Thymus (tissue), 11 donors: ENCODE results near the gene RAB4A. TPM values are rescaled to one million over a fixed set of nuclear protein-coding genes. Genes with fewer than 3 reads are reported as not detected.
"Not testable (repeated sequence)": the region's sequence is repeated elsewhere in the genome, so short reads cannot be mapped to it uniquely, and the experiment has no call there.

Source experiments
- DNase-seq, 9 donors: peaks; one replicate each; pipeline ENCODE4 v3.0.0-alpha.2; 2013; ENCODE audit warnings: low spot score in 9 of 9, low read depth in 6 of 9, missing footprints in 1 of 9
- H3K27ac ChIP-seq, 2 donors: one replicate each; pipeline ENCODE4 v1.5.1; 2013; ENCODE audit warnings: control low read depth in 1 of 2, low read depth in 1 of 2, low read length in 1 of 2, mild to moderate bottlenecking in 1 of 2, moderate library complexity in 1 of 2
- H3K27me3 ChIP-seq, 2 donors: one replicate each; pipeline ENCODE4 v1.5.1; 2013; ENCODE audit warnings: low read length in 1 of 2; ENCODE audit not compliant: control insufficient read depth in 2 of 2, insufficient read depth in 1 of 2
- H3K36me3 ChIP-seq, 2 donors: one replicate each; pipeline ENCODE4 v1.5.1; 2013; ENCODE audit warnings: low read length in 1 of 2, mild to moderate bottlenecking in 1 of 2, moderate library complexity in 1 of 2; ENCODE audit not compliant: control insufficient read depth in 2 of 2, insufficient read depth in 2 of 2
- H3K4me1 ChIP-seq, 2 donors: one replicate each; pipeline ENCODE4 v1.5.1; 2013; ENCODE audit warnings: low read length in 2 of 2; ENCODE audit not compliant: control insufficient read depth in 2 of 2, insufficient read depth in 2 of 2
- H3K4me3 ChIP-seq, 2 donors: one replicate each; pipeline ENCODE4 v1.5.1; 2013; ENCODE audit warnings: low read length in 2 of 2, control low read depth in 1 of 2, mild to moderate bottlenecking in 1 of 2
- H3K9me3 ChIP-seq, 2 donors: one replicate each; pipeline ENCODE4 v1.5.1; 2013; ENCODE audit warnings: low read length in 1 of 2, mild to moderate bottlenecking in 1 of 2; ENCODE audit not compliant: control insufficient read depth in 2 of 2, insufficient read depth in 1 of 2
- WGBS: extraction: QIAGEN DNeasy Blood & Tissue Kit; methylation state at CpG from one replicate; pipeline ENCODE4 v1.1.7; 2013; 5-methylcytosine and 5-hydroxymethylcytosine counted together
- polyA plus RNA-seq: library from polyadenylated mRNA; stranded (reverse); fragments of 200-250 nt; gene quantifications from one replicate; pipeline ENCODE4 v1.2.3, GENCODE V29; 2013
- total RNA-seq: library from RNA; stranded (reverse); fragments of 120-200 nt; gene quantifications from one replicate; pipeline ENCODE4 v1.2.4, GENCODE V29; 2013
- donor health status: healthy.

The RAB4A gene
- total and polyA plus RNA-seq, 2 donors, result 32.0 to 39.6 TPM

DNA sequence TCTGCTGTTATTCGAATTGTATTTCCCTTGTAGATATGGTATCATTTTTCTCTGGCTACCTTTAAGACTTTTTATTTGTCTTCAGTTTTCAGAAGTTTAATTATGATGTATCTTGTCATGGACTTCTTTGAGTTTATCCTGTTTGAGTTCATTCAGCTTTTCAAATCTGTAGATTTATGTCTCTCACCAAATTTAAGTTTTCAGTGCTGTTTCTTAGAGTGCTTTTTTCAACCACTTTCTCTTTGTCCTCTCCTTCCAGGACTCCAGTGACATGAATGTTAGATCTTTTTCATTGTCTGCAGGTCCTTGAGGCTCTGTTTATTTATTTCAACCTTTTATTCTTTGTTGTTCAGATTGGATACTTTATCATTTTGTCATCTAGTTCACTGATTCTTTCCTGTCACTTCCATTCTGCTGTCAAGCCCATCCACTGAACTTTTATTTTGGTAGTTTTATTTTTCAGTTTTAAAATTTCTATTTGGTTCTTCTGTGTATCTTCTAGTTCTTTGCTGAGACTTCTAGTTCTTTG lies 11.4 kb downstream of the RAB4A start:
- DNase-seq, result no peak
- WGBS, result 97% methylated on average over 1 of the region's 1 CpG
- H3K27me3 ChIP-seq, result no peaks in the 10 kb centered on the region
- H3K4me1 ChIP-seq, result no peaks in the 10 kb centered on the region
- H3K4me3 ChIP-seq, result no peak overlapping the region
- H3K36me3 ChIP-seq, result peaks cover 4% of the 10 kb centered on the region in 2 donors
- no peak overlapping the region for H3K27ac ChIP-seq
- H3K9me3 ChIP-seq, result no peaks in the 10 kb centered on the region

GRCh38 chr1:229283183-229283611 lies 12.3 kb downstream of the RAB4A start:
- H3K27ac ChIP-seq, result no peak overlapping the region
- DNase-seq, result no peak
- no peaks in the 10 kb centered on the region for H3K27me3 ChIP-seq
- no peak overlapping the region for H3K4me3 ChIP-seq
- 96% methylated on average over 3 of the region's 3 CpGs for WGBS
- no peaks in the 10 kb centered on the region for H3K4me1 ChIP-seq
- peaks cover 0 to 4% of the 10 kb centered on the region in 2 donors for H3K36me3 ChIP-seq
- no peaks in the 10 kb centered on the region for H3K9me3 ChIP-seq

DNA sequence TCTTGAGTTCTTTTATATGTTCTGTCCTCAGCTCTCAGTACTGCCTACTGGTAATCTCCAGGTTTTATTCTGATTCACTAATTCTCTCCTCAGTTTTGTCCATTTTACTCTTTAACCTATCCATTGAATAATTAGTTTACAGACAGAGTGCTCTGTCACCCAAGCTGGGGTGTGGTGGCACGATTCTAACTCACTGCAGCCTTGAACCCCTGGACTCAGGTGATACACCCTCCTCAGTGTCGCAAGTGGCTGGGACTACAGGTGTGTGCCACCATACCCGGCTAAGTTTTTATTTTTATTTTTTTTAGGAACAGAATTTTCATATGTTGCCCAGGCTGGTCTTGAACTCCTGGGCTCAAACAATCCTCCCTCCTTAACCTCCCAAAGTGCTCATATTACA lies 14.0 kb downstream of the RAB4A start:
- DNase-seq, result no peak
- Histone ChIP-seq H3K27ac (no peak overlapping the region), H3K36me3 (peaks cover 0 to 14% of the 10 kb centered on the region in 2 donors), H3K4me3 (no peak overlapping the region), H3K4me1 (no peaks in the 10 kb centered on the region), H3K27me3 (no peaks in the 10 kb centered on the region), H3K9me3 (no peaks in the 10 kb centered on the region)
- WGBS, result 97% methylated on average over 3 of the region's 3 CpGs

DNA sequence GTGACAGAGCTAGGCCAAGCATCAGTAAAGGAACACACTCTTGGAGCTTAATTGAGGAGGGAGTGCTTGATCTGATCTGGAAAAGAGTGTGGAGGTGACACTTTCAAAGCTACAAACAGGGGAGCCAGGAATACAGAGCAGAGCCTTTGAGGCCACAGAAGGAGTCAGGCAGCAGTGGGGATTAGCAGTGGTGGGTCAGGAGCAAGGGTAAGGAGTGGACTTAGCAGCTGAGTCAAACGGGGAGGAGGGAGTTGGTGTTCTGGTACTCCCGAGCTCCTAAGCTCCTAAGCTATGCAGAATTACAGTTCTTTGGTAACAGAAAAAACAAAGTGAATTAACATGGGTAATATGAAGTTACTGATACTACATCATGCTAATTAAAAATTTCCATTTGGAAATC lies 14.5 kb downstream of the RAB4A start:
- no peaks in the 10 kb centered on the region for H3K4me1 ChIP-seq
- 93% methylated on average over 2 of the region's 2 CpGs for WGBS
- peaks cover 0 to 20% of the 10 kb centered on the region in 2 donors for H3K36me3 ChIP-seq
- no peaks in the 10 kb centered on the region for H3K9me3 ChIP-seq
- H3K4me3 ChIP-seq, result no peak overlapping the region
- H3K27me3 ChIP-seq, result no peaks in the 10 kb centered on the region
- no peak for DNase-seq
- no peak overlapping the region for H3K27ac ChIP-seq

DNA sequence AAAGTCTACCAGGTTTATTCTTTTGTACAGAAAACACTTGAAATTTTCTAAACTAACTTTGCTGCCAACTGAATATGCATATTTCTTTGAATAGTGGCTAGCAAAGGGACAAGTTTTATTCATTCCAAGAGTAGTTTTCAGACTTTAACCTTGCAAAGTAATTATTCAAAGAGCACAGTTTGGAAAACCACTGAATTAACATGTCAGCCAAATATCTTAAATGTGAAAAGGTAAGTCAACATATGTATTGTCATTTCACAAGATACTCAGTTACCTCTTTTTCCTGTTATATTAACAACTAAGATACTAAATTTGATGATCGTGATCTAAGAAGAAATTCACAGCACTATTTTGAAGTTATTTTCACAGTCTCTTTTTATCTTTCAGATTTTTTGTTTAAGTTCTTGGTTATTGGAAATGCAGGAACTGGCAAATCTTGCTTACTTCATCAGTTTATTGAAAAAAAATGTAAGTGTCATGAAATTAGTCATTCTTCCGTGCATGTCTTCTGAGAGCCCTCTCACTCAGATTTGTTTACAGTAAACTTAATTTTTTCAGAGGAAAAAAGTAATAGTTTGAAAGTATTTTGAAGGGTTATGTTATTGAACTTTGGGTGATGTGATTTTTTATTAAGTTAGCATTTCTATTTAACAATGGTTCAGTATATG lies 15.3 kb downstream of the RAB4A start:
- Histone ChIP-seq H3K27me3 (no peaks in the 10 kb centered on the region), H3K36me3 (peaks cover 0 to 28% of the 10 kb centered on the region in 2 donors), H3K27ac (no peak overlapping the region), H3K4me3 (no peak overlapping the region), H3K4me1 (no peaks in the 10 kb centered on the region), H3K9me3 (no peaks in the 10 kb centered on the region)
- no peak for DNase-seq
- whole genome bisulfite sequencing, result 96% methylated on average over 2 of the region's 2 CpGs

DNA sequence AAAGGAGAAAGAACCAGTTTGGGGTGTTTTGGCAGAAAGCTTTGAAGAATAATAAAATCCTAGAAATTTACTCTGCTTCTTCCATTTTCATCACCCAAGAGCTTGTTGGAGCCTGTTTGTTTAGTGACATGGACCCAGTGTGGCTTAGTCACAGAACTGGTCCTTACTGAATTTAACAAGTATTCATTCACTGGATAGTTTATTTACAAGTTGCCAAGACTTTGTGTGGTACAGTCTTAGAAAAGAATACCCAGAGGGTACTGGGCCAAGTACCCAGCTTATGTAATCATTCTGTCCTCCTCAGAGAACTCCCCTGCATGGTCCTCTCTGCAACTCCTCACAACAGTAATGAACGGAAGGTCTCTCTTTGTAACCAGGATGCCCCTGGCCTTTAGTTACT lies 16.4 kb downstream of the RAB4A start:
- no peak overlapping the region for H3K27ac ChIP-seq
- peaks cover 0 to 32% of the 10 kb centered on the region in 2 donors for H3K36me3 ChIP-seq
- 100% methylated on average over 1 of the region's 1 CpG for WGBS
- no peaks in the 10 kb centered on the region for H3K27me3 ChIP-seq
- H3K9me3 ChIP-seq, result no peaks in the 10 kb centered on the region
- no peak for DNase-seq
- no peaks in the 10 kb centered on the region for H3K4me1 ChIP-seq
- H3K4me3 ChIP-seq, result no peak overlapping the region

DNA sequence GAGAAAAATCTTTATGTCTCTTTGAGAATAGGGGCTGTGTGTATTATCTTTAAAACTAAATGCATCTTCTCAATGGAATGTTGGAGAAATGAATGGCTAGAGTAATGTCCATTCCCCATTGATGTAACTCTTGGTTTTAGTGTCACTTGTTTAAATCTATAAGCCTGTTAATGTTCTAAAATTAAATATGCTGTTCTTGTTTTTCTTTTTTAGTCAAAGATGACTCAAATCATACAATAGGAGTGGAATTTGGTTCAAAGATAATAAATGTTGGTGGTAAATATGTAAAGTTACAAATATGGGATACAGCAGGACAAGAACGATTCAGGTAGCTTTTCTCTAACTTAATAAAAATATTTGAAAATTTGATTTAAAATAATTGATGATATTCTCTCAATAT lies 17.6 kb downstream of the RAB4A start:
- DNase-seq, result no peak
- Histone ChIP-seq H3K4me3 (no peak overlapping the region), H3K27ac (no peak overlapping the region), H3K9me3 (no peaks in the 10 kb centered on the region), H3K27me3 (no peaks in the 10 kb centered on the region), H3K36me3 (peaks cover 0 to 34% of the 10 kb centered on the region in 2 donors), H3K4me1 (no peaks in the 10 kb centered on the region)
- WGBS, result 97% methylated on average over 1 of the region's 1 CpG

- H3K36me3 ChIP-seq, result peaks cover 6 to 37% of the 10 kb centered on the region in 2 donors
- H3K27me3 ChIP-seq, H3K4me3 ChIP-seq, DNase-seq, H3K4me1 ChIP-seq, H3K27ac ChIP-seq, H3K9me3 ChIP-seq: not testable (repeated sequence)
- 98% methylated on average over 4 of the region's 4 CpGs for WGBS
These were observed 20.8 kb downstream of the RAB4A start for GRCh38 chr1:229291686-229292085.

GRCh38 chr1:229293528-229294204 lies 22.8 kb downstream of the RAB4A start:
- 96% methylated on average over 10 of the region's 10 CpGs for WGBS
- Histone ChIP-seq H3K27me3 (no peaks in the 10 kb centered on the region), H3K9me3 (no peaks in the 10 kb centered on the region), H3K36me3 (peaks cover 7 to 42% of the 10 kb centered on the region in 2 donors), H3K27ac (no peak overlapping the region), H3K4me1 (no peaks in the 10 kb centered on the region), H3K4me3 (no peak overlapping the region)
- DNase-seq, result no peak
